Loucy (cell line): ENCODE measurements around the gene PGM3.

Experiments
- H2AFZ ChIP-seq: fragments of 200-600 bp; sonication (generic); 2 replicates; pipeline ENCODE4 v1.6.0; 2016; ENCODE audit warnings: antibody characterized with exemption, mild to moderate bottlenecking, low read length, moderate library complexity
- H3F3A ChIP-seq: fragments of 200-600 bp; 2 replicates; pipeline ENCODE4 v1.6.0; 2016; ENCODE audit warnings: antibody characterized with exemption, low read depth, mild to moderate bottlenecking
- H3K27me3 ChIP-seq: fragments of 200-600 bp; sonication (generic); 2 replicates; pipeline ENCODE4 v1.6.1; 2014; ENCODE audit warnings: low read length, mild to moderate bottlenecking; ENCODE audit not compliant: insufficient read depth, poor library complexity, severe bottlenecking
- H3K36me3 ChIP-seq: fragments of 200-600 bp; sonication (generic); 2 replicates; pipeline ENCODE4 v1.6.1; 2016; ENCODE audit warnings: low read length; ENCODE audit not compliant: insufficient read depth
- H3K4me1 ChIP-seq: fragments of 200-600 bp; sonication (generic); 2 replicates; pipeline ENCODE4 v1.5.1; 2014; ENCODE audit warnings: low read length, mild to moderate bottlenecking; ENCODE audit not compliant: insufficient read depth, poor library complexity, severe bottlenecking
- H3K4me2 ChIP-seq: fragments of 200-600 bp; sonication (generic); 2 replicates; pipeline ENCODE4 v1.6.0; 2014; ENCODE audit warnings: antibody characterized with exemption, low read length, low read depth, mild to moderate bottlenecking; ENCODE audit not compliant: poor library complexity, severe bottlenecking
- H3K4me3 ChIP-seq: fragments of 200-600 bp; sonication (generic); 2 replicates; pipeline ENCODE4 v1.5.1; 2014; ENCODE audit warnings: low read length, mild to moderate bottlenecking, mixed read lengths; ENCODE audit not compliant: poor library complexity, severe bottlenecking
- H3K79me2 ChIP-seq: fragments of 200-600 bp; sonication (generic); 2 replicates; pipeline ENCODE4 v1.6.1; 2014; ENCODE audit warnings: low read length; ENCODE audit not compliant: insufficient read depth
- H3K9ac ChIP-seq: fragments of 200-600 bp; sonication (generic); 2 replicates; pipeline ENCODE4 v1.6.0; 2014; ENCODE audit warnings: mild to moderate bottlenecking, low read depth, low read length, moderate library complexity; ENCODE audit not compliant: poor library complexity, severe bottlenecking
- H3K9me2 ChIP-seq: fragments of 200-600 bp; sonication (generic); replicated peaks from 2 replicates; pipeline ENCODE4 v1.6.1; 2016; ENCODE audit warnings: low read depth, low read length, mixed read lengths
- H3K9me3 ChIP-seq: fragments of 200-600 bp; sonication (generic); 2 replicates; pipeline ENCODE4 v1.6.1; 2014; ENCODE audit warnings: mild to moderate bottlenecking, antibody characterized with exemption, low read length, low read depth; ENCODE audit not compliant: insufficient read depth
- H4K20me1 ChIP-seq: fragments of 200-600 bp; sonication (generic); 2 replicates; pipeline ENCODE4 v1.6.0; 2014; ENCODE audit warnings: antibody characterized with exemption, low read length, mild to moderate bottlenecking; ENCODE audit not compliant: insufficient read depth, poor library complexity, severe bottlenecking
- EZH2phosphoT487 ChIP-seq: fragments of 200-600 bp; IDR thresholded peaks from 2 replicates; pipeline ENCODE4 v1.6.1; 2018; ENCODE audit warnings: antibody characterized with exemption, mild to moderate bottlenecking, moderate library complexity, borderline replicate concordance
- TF ChIP-seq, protein P1 (sequence below): fragments of 200-600 bp; sonication (generic); conservative IDR thresholded peaks from 2 replicates; pipeline ENCODE4 v1.5.1; 2014; ENCODE audit warnings: mild to moderate bottlenecking, antibody characterized with exemption, low read length

PGM3 gene

DNA sequence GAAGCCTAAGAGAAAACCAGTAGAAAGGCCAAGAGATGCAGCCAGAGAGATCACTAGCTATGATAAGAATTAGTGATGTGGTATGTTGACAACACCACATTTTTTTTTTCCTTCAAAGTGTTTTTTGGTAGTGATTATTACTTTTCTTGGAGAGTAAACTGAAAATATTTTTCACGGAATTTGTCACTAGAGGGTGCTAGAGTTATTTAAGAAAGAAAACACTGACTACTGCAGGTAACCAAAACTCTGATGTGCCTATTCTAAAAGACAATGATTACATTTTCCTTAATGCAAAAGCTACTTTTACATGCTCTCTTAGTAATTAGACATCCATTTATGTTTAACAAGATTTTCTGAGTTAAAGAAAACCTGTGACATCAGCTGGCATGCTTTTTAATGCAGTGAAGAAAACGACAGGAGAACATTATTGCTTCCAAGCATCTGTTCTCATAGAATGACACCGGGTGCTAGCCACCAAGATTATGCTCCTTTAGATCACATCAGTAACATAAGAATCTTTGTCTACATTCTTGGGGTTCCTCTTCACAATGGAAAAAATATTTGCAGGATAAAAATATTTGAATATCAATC lies 28.9 kb upstream of the PGM3 start:
- Histone ChIP-seq H3K4me1 (no peaks in the 10 kb centered on the region), H3K27me3 (no peaks in the 10 kb centered on the region), H4K20me1 (no peaks in the 10 kb centered on the region), H3K36me3 (no peaks in the 10 kb centered on the region), H2AFZ (no peak overlapping the region), H3K9me3 (no peaks in the 10 kb centered on the region), H3K4me2 (no peak overlapping the region), H3K9me2 (no peaks in the 10 kb centered on the region), H3K4me3 (no peak overlapping the region), H3K9ac (no peak overlapping the region), H3K79me2 (no peaks in the 10 kb centered on the region), H3F3A (no peaks in the 10 kb centered on the region)
- TF ChIP-seq, protein P1, sequence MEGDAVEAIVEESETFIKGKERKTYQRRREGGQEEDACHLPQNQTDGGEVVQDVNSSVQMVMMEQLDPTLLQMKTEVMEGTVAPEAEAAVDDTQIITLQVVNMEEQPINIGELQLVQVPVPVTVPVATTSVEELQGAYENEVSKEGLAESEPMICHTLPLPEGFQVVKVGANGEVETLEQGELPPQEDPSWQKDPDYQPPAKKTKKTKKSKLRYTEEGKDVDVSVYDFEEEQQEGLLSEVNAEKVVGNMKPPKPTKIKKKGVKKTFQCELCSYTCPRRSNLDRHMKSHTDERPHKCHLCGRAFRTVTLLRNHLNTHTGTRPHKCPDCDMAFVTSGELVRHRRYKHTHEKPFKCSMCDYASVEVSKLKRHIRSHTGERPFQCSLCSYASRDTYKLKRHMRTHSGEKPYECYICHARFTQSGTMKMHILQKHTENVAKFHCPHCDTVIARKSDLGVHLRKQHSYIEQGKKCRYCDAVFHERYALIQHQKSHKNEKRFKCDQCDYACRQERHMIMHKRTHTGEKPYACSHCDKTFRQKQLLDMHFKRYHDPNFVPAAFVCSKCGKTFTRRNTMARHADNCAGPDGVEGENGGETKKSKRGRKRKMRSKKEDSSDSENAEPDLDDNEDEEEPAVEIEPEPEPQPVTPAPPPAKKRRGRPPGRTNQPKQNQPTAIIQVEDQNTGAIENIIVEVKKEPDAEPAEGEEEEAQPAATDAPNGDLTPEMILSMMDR = peak; percentile 79
- no peak for TF ChIP-seq EZH2phosphoT487

DNA sequence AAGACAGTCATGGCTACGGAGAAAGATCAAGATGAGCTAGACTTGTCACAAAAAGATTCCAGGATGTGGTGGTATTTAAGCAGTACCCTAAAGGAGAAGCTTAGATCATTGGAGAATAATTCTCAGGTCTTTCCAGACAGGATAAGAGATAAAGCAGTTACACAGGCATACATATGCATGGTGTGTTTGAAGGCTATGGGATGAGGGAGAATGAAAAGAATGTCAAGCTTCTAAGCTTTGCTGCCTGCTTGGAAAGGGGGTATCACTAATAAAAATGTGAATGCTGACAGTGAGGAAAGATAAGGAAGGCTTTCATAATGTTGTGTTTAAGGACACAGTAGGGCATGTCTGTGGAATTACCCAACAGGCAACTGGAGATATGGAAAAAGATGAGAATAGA lies 28.2 kb upstream of the PGM3 start:
- no peak for TF ChIP-seq EZH2phosphoT487
- TF ChIP-seq, protein P1 = no peak
- H3K9ac ChIP-seq = no peak overlapping the region

DNA sequence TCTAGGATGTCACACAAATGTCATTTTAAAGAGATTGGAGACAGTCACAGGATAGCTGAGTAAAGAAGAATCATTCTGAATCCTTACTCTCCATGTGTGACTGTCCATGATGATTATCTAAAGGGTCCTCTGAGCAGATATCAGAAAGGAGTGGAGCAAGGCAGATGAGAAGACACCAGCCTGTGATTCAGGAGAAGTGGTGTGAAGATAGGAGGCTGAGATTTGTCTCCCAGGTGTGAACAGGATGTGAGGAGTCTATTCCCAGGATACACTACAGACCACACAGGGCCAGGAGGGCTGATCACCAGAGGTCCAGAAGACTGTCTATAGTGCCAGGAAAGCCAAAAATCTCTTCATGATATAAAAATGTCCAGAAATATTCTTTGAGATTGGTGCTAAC lies 27.1 kb upstream of the PGM3 start:
- H3K9me3 ChIP-seq = no peaks in the 10 kb centered on the region

More for the DNA sequence above, 28.2 kb upstream of the PGM3 start:
- Histone ChIP-seq H3F3A (no peaks in the 10 kb centered on the region), H3K79me2 (no peaks in the 10 kb centered on the region), H4K20me1 (no peaks in the 10 kb centered on the region), H3K27me3 (no peaks in the 10 kb centered on the region), H3K4me2 (no peak overlapping the region), H2AFZ (no peak overlapping the region), H3K9me3 (no peaks in the 10 kb centered on the region), H3K36me3 (no peaks in the 10 kb centered on the region), H3K9me2 (no peaks in the 10 kb centered on the region), H3K4me3 (no peak overlapping the region), H3K4me1 (no peaks in the 10 kb centered on the region)

More for the DNA sequence above, 27.1 kb upstream of the PGM3 start:
- TF ChIP-seq, protein P1 = no peak
- no peak for TF ChIP-seq EZH2phosphoT487
- Histone ChIP-seq H3K4me2 (no peak overlapping the region), H3K27me3 (no peaks in the 10 kb centered on the region), H3K36me3 (no peaks in the 10 kb centered on the region), H3K9me2 (no peaks in the 10 kb centered on the region), H3K9ac (no peak overlapping the region), H4K20me1 (no peaks in the 10 kb centered on the region), H2AFZ (no peak overlapping the region), H3K4me3 (no peak overlapping the region), H3K4me1 (no peaks in the 10 kb centered on the region), H3K79me2 (no peaks in the 10 kb centered on the region), H3F3A (no peaks in the 10 kb centered on the region)
